ENCODE measurements around the gene TBRG1.

GRCh38 chr11:124623861-124624525 lies 1.3 kb downstream of the TBRG1 start:
- TF ChIP-seq EP300 (IDR thresholded peaks at IDR 0.05) (no peak), CTCF (IDR thresholded peaks at IDR 0.05) (no peak), RCOR1 (IDR thresholded peaks at IDR 0.05; ENCODE audit: low read depth, low read length) (no peak), SREBF2 (IDR thresholded peaks at IDR 0.05) (no peak), POLR2A (IDR thresholded peaks at IDR 0.05; ENCODE audit: low read length) (no peak)

Data from A549 (cell line).